LNCaP clone FGC (cell line): ENCODE results near the gene HCN3.
A peak's percentile ranks its signal among the peaks of the same experiment; 100 is the strongest.

Source experiments
- DNase-seq: peaks from one replicate; pipeline ENCODE4 v3.0.0-alpha.2; 2011; ENCODE audit warnings: low read depth
- H3K4me3 ChIP-seq: 2 replicates; pipeline ENCODE4 v1.5.1; 2011; ENCODE audit warnings: mild to moderate bottlenecking, low read depth, low read length, control low read depth
- CTCF ChIP-seq: IDR thresholded peaks from 2 replicates; pipeline ENCODE4 v1.5.1; 2012; ENCODE audit warnings: mild to moderate bottlenecking; ENCODE audit not compliant: control insufficient read depth, insufficient read depth; ENCODE audit errors: extremely low read depth

The HCN3 gene

GRCh38 chr1:155266553-155266952 lies 10.7 kb upstream of the HCN3 start:
- no peak overlapping the region for H3K4me3 ChIP-seq
- DNase-seq: no peak
- TF ChIP-seq CTCF: no peak

GRCh38 chr1:155267373-155267772 lies 9.9 kb upstream of the HCN3 start:
- no peak for TF ChIP-seq CTCF
- no peak overlapping the region for H3K4me3 ChIP-seq
- no peak for DNase-seq

GRCh38 chr1:155268630-155269029 lies 8.6 kb upstream of the HCN3 start:
- DNase-seq: no peak
- no peak for TF ChIP-seq CTCF

GRCh38 chr1:155269381-155269780 lies 7.9 kb upstream of the HCN3 start:
- H3K4me3 ChIP-seq: no peak overlapping the region
- no peak for TF ChIP-seq CTCF
- no peak for DNase-seq

More at GRCh38 chr1:155268630-155269029, 8.6 kb upstream of the HCN3 start:
- no peak overlapping the region for H3K4me3 ChIP-seq

GRCh38 chr1:155272466-155273342 lies 4.6 kb upstream of the HCN3 start:
- peak overlapping the region; percentile 64 for H3K4me3 ChIP-seq
- no peak for TF ChIP-seq CTCF
- DNase-seq: no peak

GRCh38 chr1:155273343-155274245 lies 3.7 kb upstream of the HCN3 start, which contains the start of gene CLK2:
TSS of gene CLK2 (minus strand) at chr1:155273504. CDS start at chr1:155270977, 2,527 bp downstream.
- no peak for TF ChIP-seq CTCF
- H3K4me3 ChIP-seq: peak within 1 kb of the TSS; percentile 64
- DNase-seq: peak; percentile 81
